ENCODE results near the gene RGL2. TPM values are rescaled to one million over a fixed set of nuclear protein-coding genes. Genes with fewer than 3 reads are reported as not detected.
"Not testable (repeated sequence)": the region's sequence is repeated elsewhere in the genome, so short reads cannot be mapped to it uniquely, and the experiment has no call there.

RGL2 gene
- total RNA-seq, 1 donor from 2014 or later: 117 TPM

GRCh38 chr6:33271468-33272274 lies 27.1 kb downstream of the RGL2 start, which contains the start of the genes RPS18 and VPS52:
TSS of gene RPS18 (plus strand) at chr6:33272075. CDS start at chr6:33272120, 45 bp downstream.
TSS of gene VPS52 (minus strand) at chr6:33271876. CDS start at chr6:33271675, 201 bp downstream.
- peak; percentile 96 to 97 for ATAC-seq
- peak; percentile 94 for DNase-seq
- Histone ChIP-seq H3K27ac (peak within 1 kb of the TSS; percentile 91), H3K4me1 (peaks cover 57% of the 10 kb centered on the region), H3K27me3 (ENCODE audit: low read depth) (no peaks in the 10 kb centered on the region), H3K4me3 (peak within 1 kb of the TSS; percentile 83), H3K36me3 (peaks cover 69% of the 10 kb centered on the region), H3K9me3 (no peaks in the 10 kb centered on the region)
- no peak for TF ChIP-seq CTCF (IDR thresholded peaks at IDR 0.05)
- intact Hi-C loops (cut with DNase I): no loop called here

GRCh38 chr6:33271117-33271467 lies 27.6 kb downstream of the RGL2 start:
- Histone ChIP-seq H3K36me3 (peaks cover 70% of the 10 kb centered on the region), H3K27ac (peak overlapping the region; percentile 91), H3K9me3 (no peaks in the 10 kb centered on the region), H3K27me3 (ENCODE audit: low read depth) (no peaks in the 10 kb centered on the region), H3K4me1 (peaks cover 51% of the 10 kb centered on the region), H3K4me3 (peak overlapping the region; percentile 83)
- no peak for DNase-seq
- intact Hi-C loops (cut with DNase I): no loop called here
- no peak for TF ChIP-seq CTCF (IDR thresholded peaks at IDR 0.05)
- peak; percentile 10 to 36 for ATAC-seq

GRCh38 chr6:33264015-33264414 lies 34.7 kb downstream of the RGL2 start:
- intact Hi-C loops (cut with DNase I): no loop called here
- Histone ChIP-seq H3K27ac (no peak overlapping the region), H3K4me1 (no peaks in the 10 kb centered on the region), H3K9me3 (no peaks in the 10 kb centered on the region), H3K27me3 (ENCODE audit: low read depth) (no peaks in the 10 kb centered on the region), H3K4me3 (no peak overlapping the region), H3K36me3 (peaks cover 96% of the 10 kb centered on the region)
- ATAC-seq (peak in 1 of 2 donors; percentile 20), DNase-seq (no peak)
- TF ChIP-seq CTCF (IDR thresholded peaks at IDR 0.05): no peak

GRCh38 chr6:33262490-33262889 lies 36.3 kb downstream of the RGL2 start:
- DNase-seq; H3K9me3 ChIP-seq; H3K4me3 ChIP-seq; H3K4me1 ChIP-seq; H3K27ac ChIP-seq; H3K27me3 ChIP-seq (ENCODE audit: low read depth); intact Hi-C loops (cut with DNase I); ATAC-seq: not testable (repeated sequence)
- H3K36me3 ChIP-seq: peaks cover 95% of the 10 kb centered on the region

- Histone ChIP-seq H3K9me3 (no peaks in the 10 kb centered on the region), H3K27me3 (ENCODE audit: low read depth) (no peaks in the 10 kb centered on the region), H3K4me3 (no peak overlapping the region), H3K27ac (no peak overlapping the region), H3K36me3 (peaks cover 84% of the 10 kb centered on the region), H3K4me1 (no peaks in the 10 kb centered on the region)
- TF ChIP-seq CTCF (IDR thresholded peaks at IDR 0.05): no peak
- ATAC-seq (no peak), DNase-seq (no peak)
- intact Hi-C loops (cut with DNase I): no loop called here
Observed at GRCh38 chr6:33259032-33259431, 39.7 kb downstream of the RGL2 start.

- H3K4me1 ChIP-seq: peaks cover 15% of the 10 kb centered on the region
- peaks cover 66% of the 10 kb centered on the region for H3K36me3 ChIP-seq
- ATAC-seq (no peak), DNase-seq (no peak)
- intact Hi-C loops (cut with DNase I): no loop called here
- no peak overlapping the region for H3K4me3 ChIP-seq
- H3K9me3 ChIP-seq: no peaks in the 10 kb centered on the region
- no peaks in the 10 kb centered on the region for H3K27me3 ChIP-seq (ENCODE audit: low read depth)
- H3K27ac ChIP-seq: no peak overlapping the region
- TF ChIP-seq CTCF (IDR thresholded peaks at IDR 0.05): no peak
Observed at GRCh38 chr6:33254591-33254990, 44.2 kb downstream of the RGL2 start.
